ENCODE data around the gene RPL28. TPM values are rescaled to one million over a fixed set of nuclear protein-coding genes. Genes with fewer than 3 reads are reported as not detected.
A peak's percentile ranks its signal among the peaks of the same experiment; 100 is the strongest.

RPL28 gene
- 100 to 1,000 TPM; 175 to 319 TPM for total RNA-seq

DNA sequence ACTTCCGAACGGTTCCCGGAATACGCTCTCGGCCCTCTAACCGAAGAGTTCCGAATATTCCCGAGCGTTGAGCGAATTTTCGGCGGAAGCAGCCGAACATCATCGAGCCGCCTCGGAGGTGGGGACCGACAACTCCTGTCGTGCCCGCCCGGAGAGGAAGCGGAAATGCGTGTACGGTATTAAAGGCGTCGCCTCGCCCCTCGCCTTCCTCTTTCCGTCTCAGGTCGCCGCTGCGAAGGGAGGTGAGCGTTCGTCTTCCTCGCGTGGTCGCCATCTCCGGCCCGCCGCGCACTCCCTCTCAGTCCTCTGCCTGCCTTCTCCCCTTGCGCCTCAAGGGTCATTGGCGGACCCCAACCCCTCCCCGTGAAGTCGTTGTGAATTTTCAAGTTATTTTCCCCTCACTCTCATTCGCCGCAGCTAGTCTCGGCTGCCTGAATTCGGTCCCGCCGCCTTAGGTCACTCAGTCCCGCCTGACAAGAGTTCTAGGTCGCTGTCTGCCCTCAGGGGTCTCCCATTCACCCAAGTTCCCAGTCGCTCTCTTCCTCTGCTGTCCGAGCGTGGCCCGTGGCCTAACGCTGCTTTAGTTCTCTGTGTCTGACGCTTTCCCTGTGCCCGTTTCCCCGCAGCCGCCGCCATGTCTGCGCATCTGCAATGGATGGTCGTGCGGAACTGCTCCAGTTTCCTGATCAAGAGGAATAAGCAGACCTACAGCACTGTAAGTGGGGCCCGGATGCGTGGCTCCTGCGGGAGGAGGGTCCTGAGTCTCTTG is at the start of gene RPL28:
Gene RPL28, plus strand, starts transcription at position 209 of the 769 bp plus-strand sequence. Its CDS starts 426 bp downstream, at position 635.
- Histone ChIP-seq H3K27me3 (no peaks in the 10 kb centered on the region), H3K4me3 (peak within 1 kb of the TSS; percentile 58 to 82), H3K9me3 (no peaks in the 10 kb centered on the region), H3K4me1 (peaks cover 0 to 54% of the 10 kb centered on the region in 2 donors), H3K36me3 (peaks cover 32% of the 10 kb centered on the region), H3K27ac (peak within 1 kb of the TSS; percentile 91 to 92)
- peak; percentile 99 for DNase-seq (ENCODE audit: low spot score)
- TF ChIP-seq, protein P1, sequence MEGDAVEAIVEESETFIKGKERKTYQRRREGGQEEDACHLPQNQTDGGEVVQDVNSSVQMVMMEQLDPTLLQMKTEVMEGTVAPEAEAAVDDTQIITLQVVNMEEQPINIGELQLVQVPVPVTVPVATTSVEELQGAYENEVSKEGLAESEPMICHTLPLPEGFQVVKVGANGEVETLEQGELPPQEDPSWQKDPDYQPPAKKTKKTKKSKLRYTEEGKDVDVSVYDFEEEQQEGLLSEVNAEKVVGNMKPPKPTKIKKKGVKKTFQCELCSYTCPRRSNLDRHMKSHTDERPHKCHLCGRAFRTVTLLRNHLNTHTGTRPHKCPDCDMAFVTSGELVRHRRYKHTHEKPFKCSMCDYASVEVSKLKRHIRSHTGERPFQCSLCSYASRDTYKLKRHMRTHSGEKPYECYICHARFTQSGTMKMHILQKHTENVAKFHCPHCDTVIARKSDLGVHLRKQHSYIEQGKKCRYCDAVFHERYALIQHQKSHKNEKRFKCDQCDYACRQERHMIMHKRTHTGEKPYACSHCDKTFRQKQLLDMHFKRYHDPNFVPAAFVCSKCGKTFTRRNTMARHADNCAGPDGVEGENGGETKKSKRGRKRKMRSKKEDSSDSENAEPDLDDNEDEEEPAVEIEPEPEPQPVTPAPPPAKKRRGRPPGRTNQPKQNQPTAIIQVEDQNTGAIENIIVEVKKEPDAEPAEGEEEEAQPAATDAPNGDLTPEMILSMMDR (IDR thresholded peaks at IDR 0.05): no peak

DNA sequence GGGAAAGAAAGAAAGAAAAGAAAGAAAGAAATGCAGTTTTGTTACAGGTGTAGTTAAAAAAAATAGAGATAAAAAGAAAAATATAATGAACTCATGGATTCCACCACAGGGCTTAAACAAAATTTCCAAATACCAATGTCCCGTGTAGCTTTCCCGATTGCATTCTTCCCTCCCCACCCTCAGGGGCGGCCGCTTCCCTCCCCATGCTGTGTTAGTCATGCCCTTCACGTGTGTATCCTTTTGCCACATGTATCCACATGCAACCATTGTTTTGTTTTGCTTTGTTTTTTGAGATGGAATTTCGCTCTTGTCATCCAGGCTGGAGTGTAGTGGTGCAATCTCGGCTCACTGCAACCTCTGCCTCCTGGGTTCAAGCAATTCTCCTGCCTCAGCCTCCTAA is 49.6 kb upstream of the RPL28 start:
- TF ChIP-seq, protein P1 (IDR thresholded peaks at IDR 0.05): no peak
- H3K4me3 ChIP-seq: no peak overlapping the region
- H3K36me3 ChIP-seq: no peaks in the 10 kb centered on the region
- H3K27ac ChIP-seq: no peak overlapping the region
- no peaks in the 10 kb centered on the region for H3K27me3 ChIP-seq
- no peaks in the 10 kb centered on the region for H3K9me3 ChIP-seq
- no peak for DNase-seq (ENCODE audit: low spot score)
- peaks cover 0 to 21% of the 10 kb centered on the region in 2 donors for H3K4me1 ChIP-seq

DNA sequence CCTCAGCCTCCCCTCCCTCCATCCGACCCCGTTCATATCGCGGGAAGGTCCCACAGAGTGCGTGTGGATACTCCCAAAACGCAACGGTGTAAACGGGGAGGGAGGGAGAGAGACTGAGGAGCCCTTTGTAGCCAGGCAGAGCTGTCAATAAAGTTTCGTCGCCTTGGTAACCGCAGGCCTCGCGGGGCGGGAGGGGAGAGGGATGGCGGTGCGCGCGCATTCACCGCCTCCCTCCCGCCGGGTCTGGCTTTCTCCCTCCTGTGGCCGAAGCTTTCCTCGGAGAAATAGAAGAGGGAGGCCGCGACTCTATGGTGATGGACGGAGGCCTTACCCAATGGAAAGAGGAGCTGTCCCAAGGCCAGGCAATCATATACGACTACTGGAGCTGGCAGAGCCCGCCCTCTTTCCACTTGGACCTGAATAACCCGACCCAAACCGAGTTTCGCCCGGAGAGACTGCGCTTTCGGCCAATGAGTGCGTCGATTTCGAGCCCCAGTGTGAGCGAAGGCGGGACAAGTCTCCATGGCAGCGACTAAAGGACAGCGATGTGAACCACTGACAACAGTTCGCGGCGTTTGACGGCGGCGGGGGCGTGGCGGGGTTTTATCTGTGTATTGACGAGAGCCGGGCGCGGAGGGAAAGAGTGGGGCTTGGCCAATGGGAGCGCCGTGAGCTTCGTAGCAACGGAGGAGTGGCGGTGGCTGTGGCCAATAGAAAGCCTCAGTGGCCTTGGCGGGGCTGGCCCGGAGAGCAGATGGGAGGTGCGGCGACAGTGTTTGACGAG is 46.4 kb upstream of the RPL28 start, which contains the start of gene KMT5C:
Gene KMT5C, plus strand, starts transcription at position 772 of the 784 bp plus-strand sequence. CDS start 2,061 bp downstream, outside the sequence.
- no peaks in the 10 kb centered on the region for H3K9me3 ChIP-seq
- no peaks in the 10 kb centered on the region for H3K27me3 ChIP-seq
- peaks cover 10% of the 10 kb centered on the region for H3K36me3 ChIP-seq
- peaks cover 0 to 26% of the 10 kb centered on the region in 2 donors for H3K4me1 ChIP-seq
- DNase-seq (ENCODE audit: low spot score): peak; percentile 100
- TF ChIP-seq, protein P1 (IDR thresholded peaks at IDR 0.05): peak in 1 of 2 donors; percentile 21
- peak within 1 kb of the TSS; percentile 68 to 81 for H3K4me3 ChIP-seq
- peak within 1 kb of the TSS; percentile 94 to 95 for H3K27ac ChIP-seq

DNA sequence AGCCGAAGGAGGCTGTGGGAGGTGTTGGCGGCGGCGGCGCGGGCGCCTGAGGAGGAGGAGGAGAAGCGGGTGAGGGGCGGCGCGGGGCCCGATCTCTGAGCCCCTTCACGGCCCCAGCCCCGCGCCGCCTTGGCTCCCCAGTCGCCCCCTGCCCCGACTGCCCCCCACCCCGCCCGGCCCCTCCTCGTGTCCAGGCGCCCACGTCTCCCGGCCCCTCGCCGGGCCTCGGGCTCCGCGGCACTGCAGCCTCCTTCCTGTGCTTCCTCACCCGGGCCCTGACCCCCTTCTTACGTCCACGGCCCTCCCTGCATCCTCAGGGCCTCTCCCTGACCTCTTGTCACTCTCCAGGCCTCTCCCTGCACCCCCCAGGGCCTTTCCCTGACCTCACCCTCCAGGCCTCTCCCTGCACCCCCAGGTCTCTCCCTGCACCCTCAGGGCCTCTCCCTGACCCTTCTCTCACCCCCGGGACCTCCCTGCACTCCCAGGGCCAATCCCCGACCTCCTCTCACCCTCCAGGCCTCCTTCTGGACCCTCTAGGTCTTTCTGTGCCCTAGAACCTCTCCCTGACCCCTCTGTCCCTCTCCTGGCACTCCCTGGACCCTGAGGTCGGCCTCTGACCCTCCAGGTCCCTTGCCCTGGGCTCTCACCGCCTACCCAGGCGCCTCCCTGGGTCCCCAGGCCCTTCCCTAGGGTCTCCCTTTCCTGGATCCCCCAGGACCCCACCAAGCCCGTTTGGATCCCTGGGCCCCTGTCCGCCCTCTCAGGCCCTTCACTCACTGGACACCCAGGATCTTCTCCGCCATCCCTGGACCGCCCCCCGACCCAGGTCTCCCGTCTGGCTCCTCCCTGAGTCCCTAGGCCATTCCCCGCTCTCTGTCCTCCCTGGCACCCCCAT is 45.6 kb upstream of the RPL28 start:
- Histone ChIP-seq H3K4me3 (peak overlapping the region; percentile 68 to 81), H3K27ac (peak overlapping the region; percentile 88 to 95), H3K36me3 (peaks cover 10% of the 10 kb centered on the region), H3K27me3 (no peaks in the 10 kb centered on the region), H3K4me1 (peaks cover 0 to 26% of the 10 kb centered on the region in 2 donors), H3K9me3 (no peaks in the 10 kb centered on the region)
- no peak for DNase-seq (ENCODE audit: low spot score)
- TF ChIP-seq, protein P1 (IDR thresholded peaks at IDR 0.05): no peak

DNA sequence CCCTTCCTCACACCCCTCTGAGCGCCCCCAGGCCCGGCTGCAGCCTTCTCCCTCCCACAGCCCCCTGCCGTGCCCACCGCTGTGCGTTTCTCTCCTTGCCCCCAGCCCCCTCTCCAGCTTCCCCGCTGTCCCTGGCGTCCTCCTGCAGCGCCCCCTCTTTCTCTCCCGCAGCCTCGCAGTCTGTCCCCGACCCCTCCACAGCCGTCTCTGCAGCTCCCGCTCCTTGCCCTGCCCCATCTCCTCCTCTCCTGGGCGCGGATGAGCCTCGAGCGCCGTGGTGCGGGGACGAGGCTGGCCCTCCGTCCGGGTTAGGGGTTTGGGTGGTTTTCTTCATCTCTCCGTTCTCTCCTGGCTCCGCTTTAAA is 45.0 kb upstream of the RPL28 start:
- peak overlapping the region; percentile 68 to 81 for H3K4me3 ChIP-seq
- H3K4me1 ChIP-seq: peaks cover 0 to 30% of the 10 kb centered on the region in 2 donors
- TF ChIP-seq, protein P1 (IDR thresholded peaks at IDR 0.05): peak in 1 of 2 donors; percentile 25
- H3K9me3 ChIP-seq: no peaks in the 10 kb centered on the region
- H3K27me3 ChIP-seq: no peaks in the 10 kb centered on the region
- peak overlapping the region; percentile 88 to 95 for H3K27ac ChIP-seq
- peaks cover 10% of the 10 kb centered on the region for H3K36me3 ChIP-seq
- DNase-seq (ENCODE audit: low spot score): no peak

Data from right atrium auricular region (tissue), 2 donors.